Urothelium cell line (cell line): ENCODE results near the gene PKMYT1.

ENCODE experiments used
- DNase-seq: peaks from one replicate; pipeline ENCODE4 v3.0.0; 2011; ENCODE audit warnings: low spot score, mixed read lengths
- FAIRE-seq: peaks from 2 replicates; lab custom pipeline; 2011; peaks lifted over from hg19 to GRCh38; lab: Jason Lieb, UNC

The PKMYT1 gene

DNA sequence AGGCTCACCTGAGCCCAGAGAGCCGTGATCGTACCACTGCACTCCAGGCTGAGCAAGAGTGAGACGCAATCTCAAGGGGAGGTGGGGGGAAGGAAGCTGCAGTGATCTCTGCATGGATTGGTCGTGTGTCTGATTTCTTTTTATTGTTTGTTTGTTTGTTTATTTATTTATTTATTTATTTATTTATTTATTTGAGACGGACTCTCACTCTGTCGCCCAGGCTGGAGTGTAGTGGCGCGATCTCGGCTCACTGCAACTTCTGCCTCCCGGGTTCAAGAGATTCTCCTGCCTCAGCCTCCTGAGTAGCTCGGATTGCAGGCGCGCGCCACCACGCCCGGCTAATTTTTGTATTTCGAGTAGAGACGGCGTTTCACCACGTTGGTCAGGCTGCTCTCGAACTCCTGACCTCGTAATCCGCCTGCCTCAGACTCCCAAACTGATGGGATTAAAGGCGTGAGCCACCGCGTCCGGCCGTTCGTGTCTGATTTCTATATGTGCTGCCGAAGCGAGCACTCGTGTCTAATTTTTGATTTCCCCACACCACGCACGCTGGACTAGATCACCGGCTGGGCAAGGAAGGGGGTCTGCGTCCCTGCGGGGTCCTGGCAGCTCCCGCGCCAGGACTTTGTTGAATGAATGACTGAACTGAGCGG is 39.5 kb upstream of the PKMYT1 start:
- FAIRE-seq (no peak), DNase-seq (no peak)

DNA sequence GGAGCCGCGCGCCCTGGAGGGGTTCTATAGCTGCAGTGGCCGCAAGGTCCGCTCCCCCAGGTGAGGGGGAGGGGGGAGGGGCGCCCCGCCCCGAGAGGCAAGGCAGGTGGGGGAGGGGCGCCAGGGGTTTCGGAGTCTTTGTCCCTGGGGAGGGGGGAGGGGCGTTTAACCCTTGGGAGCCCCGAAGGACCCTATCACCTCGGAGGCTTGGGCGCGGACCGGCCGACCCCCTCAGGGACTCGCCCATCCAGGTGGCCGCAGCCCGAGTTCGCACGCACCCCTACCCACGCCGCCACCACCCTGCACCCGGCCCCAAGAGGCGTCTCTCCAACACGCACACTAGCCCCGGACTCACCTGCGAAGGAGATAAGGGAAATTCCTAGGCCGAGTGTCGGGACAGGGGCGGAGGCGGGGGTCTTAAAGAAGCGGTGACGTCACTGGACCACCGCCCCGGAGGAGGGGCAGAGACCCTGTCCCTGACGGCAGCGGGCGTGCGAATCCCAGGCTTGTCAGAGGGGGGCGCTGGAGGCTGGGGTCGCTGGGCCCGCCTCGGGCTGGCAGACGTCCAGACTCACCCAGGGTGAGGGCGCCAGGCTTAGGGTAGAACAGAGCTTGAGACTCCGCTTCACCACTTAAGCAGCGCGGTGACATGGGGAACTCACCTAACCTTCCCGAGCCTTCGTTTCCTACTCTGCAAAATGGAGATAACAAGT is 37.7 kb upstream of the PKMYT1 start, which contains the start of gene CLDN6:
Gene CLDN6 (minus strand): TSS at position 390 of the 713 bp plus-strand sequence. CDS start 2,162 bp downstream, outside the sequence.
- DNase-seq (no peak), FAIRE-seq (no peak)

DNA sequence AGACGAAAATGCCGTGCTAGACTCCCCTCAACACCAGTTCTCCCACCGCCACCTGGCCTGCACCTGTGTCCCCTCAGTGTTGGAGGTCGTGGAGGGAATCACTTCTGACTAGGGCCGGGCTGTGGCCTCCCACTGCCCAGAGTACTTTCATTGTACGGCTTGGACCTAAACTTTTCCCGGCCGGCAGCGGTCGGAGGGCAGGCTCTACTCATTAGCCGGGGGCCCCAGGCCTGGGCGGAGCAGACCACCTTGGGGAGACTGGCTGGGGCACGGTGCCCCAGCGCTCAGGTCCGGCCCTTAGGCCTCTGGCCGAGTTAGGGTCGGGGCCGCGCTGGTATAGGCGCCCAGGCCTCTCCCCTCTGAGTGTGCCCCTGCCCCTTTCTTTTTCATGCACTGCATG is 37.1 kb upstream of the PKMYT1 start:
- DNase-seq (no peak), FAIRE-seq (no peak)

DNA sequence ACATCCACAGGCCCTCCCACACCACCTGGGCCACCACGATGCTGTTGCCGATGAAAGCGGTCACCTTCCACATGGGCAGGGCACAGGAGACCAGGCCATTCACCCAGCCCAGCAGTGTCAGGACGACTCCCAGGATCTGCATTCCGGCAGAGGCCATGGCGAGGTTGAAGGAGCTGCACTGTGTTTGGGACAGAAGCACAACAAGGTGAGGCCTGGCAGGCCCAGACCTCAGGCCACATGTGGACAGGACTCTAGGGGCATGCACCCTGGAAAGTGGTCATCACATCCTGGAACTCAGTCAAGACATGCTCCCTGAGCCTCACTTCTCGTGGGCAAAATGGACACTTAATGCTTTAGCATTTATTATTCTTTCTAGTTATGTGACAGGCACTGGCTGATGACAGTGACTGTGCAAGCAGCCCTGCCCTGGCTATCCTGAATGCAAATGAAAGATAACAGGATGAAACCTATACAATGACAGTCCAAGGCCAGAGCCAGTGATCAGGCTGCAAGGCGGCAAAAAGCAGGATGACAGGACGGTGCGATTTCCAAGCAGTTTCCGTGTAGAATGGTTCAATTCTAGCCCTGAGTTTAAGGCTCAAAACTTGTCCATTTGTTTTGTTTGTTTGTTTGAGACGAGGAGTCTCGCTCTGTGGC is 35.7 kb upstream of the PKMYT1 start:
- FAIRE-seq, result no peak
- DNase-seq, result no peak

DNA sequence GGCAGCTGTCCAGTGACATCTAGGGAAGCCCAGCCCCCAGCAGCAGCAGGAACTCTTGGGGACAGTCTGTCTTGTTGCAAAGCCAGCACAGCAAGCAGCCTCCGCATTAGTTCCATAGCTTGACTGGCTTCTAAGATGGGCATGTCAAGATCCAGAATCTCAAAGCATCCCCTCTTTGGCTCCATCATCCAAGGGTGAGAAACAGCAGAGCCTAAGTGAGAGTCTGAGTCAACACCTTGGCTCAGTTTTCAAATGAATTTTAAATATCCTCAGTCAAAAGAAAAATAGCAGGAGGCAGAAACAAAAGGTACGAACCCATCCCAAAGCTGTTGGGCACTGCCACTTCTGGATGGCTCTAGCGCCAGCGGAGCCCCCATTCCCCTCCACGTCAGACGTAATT is 34.7 kb upstream of the PKMYT1 start:
- no peak for FAIRE-seq
- DNase-seq, result no peak

DNA sequence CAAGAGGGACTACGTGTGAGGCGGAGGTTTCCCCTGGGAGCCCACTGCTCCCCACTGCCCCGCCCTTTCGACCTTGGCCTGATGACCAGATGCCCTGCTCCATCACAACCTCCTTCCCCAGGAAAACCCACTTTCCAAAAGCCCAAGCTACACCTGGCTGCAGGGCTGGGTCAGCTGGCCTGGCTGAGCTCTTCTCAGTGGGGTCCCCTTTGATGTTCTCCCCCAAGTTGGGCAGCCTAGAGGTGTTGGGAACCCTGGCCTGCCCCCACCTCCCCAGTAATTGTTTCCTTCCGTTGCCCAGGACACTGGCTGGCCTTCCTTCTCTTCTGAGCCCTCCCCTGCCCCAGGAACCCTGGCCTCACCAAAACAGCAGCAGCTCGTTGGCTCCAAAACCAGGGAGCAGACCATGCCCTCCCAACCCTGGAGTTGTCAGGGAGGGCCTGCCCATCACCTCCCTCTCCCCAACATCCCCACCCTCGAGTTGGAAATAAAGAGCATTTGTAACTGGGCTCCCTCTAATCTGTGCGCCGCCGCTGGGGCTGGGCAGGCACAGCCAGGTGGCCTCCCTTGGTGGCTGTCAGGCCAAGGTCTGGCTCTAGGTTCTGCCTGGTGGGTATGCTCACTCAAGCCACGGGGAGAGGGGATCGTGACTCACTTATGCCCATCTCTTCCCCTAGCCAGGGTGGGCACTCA is 33.9 kb upstream of the PKMYT1 start:
- no peak for FAIRE-seq
- no peak for DNase-seq

DNA sequence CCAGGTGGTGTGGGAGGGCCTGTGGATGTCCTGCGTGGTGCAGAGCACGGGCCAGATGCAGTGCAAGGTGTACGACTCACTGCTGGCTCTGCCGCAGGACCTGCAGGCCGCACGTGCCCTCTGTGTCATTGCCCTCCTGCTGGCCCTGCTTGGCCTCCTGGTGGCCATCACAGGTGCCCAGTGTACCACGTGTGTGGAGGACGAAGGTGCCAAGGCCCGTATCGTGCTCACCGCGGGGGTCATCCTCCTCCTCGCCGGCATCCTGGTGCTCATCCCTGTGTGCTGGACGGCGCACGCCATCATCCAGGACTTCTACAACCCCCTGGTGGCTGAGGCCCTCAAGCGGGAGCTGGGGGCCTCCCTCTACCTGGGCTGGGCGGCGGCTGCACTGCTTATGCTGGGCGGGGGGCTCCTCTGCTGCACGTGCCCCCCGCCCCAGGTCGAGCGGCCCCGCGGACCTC is 33.3 kb upstream of the PKMYT1 start:
- DNase-seq, result no peak
- FAIRE-seq, result no peak

DNA sequence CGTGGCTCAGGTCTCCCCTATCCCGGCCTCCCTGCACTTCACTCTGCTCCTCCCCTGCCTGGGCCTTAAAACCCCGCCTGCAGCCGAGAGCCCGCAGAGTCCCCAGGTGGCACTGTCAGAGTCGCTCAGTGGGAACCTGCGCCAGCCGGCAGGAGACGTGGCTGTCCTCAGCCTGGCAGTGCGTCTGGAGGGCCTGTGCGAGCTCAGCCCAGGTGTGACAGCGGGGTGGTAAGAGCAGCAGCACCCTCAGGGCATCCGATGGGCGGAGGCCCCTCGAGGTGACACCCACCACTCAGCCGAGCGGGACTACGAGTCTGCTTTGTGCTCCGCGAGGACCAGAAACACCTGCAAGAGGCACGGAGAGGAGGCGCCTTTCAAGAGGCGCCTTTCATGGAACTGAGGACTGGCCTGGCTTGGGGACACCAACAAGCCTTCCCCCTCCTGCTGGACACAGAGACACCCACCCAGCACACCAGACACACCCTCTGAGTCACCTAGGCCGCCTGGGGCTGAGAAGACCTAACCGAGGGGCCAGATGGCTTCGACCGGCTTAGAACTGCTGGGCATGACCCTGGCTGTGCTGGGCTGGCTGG is 32.7 kb upstream of the PKMYT1 start, which contains the start of gene CLDN9:
Gene CLDN9 (plus strand): TSS at position 96 of the 593 bp plus-strand sequence. CDS start 440 bp downstream, at position 536.
- FAIRE-seq, result no peak
- no peak for DNase-seq

DNA sequence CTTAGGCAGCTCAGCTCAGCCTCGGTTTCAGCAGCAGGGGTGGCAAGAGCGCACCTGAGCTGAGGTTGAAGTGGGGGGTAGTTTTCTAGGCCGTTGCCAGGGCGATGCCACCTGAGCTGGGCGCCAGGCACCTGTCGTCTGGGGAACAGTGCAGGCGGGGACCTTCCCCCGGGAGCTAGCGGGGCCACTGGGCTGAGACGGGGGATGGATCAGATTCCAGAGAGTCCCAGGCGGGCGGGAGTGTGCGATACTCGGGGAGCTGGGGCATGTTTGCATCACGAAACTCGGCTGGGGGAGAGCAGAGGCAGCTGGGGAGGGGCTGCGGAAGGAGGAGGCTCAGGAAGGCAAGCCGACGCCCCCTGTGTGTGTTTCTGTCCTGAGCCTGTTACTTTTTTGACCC is 32.0 kb upstream of the PKMYT1 start:
- DNase-seq (no peak), FAIRE-seq (no peak)

DNA sequence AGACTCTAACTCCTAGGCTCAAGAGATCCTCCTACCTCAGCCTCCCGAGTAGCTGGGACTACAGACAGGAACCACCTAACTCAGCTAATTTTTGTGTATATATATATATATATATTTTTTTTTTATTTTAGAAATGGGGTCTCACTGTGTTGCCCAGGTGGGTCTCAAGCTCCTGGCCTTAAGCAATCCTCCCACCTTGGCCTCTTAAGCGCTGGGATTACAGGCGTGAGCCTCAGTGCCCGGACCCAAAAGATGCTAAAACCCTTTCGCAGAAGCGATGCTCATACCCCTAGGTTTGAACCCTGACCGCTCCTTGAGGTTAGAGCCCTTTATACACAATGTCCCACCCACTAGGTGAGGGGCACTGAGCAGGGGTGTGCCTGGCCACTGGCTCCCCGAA is 30.3 kb upstream of the PKMYT1 start:
- DNase-seq (no peak), FAIRE-seq (no peak)

DNA sequence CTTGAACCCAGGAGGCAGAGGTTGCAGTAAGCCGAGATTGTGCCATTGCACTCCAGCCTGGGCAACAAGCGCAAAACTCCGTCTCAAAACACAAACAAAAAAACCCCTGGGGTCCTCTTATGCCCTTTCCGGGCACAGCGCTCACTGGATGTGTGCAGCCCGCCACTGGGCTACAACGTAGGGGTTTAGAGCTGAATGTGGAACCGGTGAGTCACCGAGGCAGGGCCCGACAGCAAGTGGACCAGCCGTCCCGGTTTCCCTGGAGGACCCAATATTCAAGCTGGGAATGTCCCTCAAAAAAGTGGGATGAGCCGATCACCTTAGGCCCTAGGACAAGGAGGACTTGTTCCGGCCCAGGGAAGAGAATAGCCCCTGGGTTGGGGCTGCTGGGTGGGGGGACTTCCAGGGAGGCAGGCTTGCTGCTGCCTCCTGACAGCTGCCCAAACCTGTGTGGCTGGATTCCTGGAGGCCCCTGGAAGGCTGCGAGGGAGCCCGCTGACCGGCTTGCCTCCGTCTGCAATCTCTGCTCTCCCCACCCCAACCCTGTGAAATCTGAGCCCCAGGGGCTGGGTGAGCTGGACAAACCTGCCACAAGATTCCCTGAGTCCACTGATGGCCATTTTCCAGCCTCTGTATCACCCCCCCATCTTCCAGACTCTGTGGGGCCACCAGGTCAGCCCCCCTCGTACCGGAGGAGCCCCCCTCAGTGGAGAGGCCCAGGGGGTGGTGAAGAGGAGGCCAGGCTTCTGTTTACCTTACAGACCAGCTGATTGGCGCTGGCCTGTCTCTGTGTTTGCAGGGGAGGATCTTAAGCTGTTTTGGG is 29.5 kb upstream of the PKMYT1 start:
- DNase-seq (no peak), FAIRE-seq (no peak)

DNA sequence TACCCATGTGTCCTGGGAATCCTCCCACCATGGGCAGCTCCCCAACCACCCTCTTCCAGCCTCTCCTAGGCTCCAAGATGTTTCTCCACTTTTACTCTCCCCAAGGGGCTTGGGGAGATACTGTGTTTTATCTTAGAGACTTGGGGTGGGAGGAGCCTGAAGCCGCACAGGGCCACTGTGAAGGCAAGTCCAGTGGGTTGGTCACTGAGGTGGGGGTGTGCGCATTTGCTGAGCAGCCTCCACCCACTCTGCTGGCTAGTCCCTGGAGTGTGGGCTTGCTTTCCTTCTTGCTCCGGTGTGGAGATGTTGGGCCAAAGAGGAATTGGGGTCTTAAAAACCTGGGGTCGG is 28.4 kb upstream of the PKMYT1 start:
- no peak for DNase-seq
- FAIRE-seq, result no peak

DNA sequence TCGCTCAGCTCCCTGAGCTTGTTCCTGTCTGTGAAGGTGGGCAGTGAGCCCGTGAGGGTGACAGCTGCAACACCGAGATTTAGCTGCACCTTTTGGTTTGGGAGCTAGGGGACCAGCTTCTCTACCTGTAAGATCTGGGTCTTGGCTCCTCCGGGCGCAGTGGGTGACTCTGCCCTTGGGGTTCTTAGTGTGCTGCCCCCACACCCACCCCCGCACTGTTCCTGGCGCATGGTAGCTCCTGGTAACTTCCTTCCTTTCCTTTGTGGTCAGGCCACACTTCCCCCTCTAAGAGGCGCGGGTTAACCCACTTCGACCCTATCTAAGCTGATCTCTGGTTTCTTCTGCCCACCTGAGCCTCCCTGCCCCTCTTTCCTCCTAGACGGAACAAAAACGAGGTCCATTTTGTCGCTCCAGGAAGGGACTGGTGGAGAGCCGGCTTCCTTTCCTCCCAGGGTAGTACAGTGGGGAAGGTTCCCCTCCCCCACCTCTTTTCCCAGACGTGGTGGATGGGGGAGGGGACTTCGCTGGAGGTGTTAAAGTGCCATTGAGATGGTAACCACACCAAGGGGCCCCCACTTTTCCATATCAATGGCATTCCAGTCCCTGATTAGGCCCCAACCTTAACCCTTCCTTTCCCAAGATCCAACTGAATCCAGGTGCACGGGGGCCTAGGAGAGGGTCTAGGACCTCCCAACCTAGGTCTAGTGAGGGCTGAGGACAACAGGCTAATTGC is 27.9 kb upstream of the PKMYT1 start:
- DNase-seq (no peak), FAIRE-seq (no peak)

DNA sequence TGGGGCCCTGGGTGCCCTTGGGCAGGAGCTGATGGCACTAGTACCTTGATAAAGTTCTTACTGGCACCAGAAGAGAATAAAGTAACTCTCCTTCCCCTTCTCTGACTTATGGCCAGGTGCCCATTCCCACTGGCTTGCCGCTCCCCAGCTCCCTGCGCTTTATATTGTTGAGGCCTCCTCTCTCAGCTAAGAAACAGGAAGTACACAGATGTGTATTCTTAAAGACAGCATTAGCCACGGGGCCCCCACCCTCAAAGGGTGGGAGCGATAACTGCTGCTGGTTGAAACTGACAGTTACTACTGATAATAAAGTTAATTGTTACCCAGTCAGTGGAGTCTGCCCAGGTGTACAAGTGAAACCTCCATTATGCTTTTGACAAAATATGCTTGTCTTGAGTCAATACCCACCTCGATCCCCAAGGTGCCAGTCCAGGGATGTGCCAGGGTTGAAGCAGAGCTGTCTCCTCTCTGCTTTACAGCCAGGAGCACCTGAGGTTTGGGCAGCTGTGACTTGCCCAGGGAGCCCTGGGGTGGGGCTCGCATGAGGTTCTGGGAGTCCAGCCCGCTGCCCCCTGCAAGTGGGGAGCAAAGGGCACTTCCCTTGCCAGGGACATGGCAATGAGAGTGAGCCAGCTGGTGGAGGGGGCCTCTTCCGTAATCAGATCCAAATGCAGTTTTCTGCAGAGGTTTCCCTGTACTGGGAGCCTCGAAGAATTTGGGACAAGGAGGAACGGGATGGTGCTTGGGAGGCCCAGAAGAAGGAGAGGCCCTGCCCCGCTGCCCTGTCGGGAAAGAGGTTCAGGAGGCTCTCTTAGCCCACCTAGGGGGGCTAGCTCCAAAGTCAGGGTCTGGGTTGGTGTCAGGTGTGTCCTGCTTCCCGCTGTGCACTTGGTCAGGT is 27.1 kb upstream of the PKMYT1 start:
- DNase-seq, result no peak
- FAIRE-seq, result no peak

DNA sequence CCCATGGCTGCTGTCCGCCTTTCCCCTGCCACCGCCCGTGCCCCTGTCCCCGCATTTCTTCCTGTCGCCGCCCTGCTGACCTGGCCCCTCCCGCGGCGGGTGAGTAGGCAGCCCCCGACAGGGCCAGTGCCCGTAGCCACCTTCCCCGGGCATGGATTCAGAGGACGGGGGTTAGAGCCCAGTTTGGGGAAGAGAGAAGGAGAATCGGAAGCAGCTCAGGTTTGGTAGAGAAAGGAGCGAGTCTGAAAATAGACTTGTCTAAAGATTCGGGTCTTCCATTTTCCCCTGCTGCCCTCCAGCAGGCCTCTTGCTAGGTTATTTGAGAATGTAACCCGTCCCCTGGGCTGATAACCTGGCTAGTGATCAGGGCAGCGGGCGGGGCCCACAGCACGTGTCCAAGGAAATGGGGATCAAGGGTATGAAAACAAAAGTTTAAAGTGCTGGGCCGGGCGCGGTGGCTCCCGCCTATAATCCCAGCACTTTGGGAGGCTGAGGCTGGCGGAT is 24.6 kb upstream of the PKMYT1 start:
- DNase-seq (no peak), FAIRE-seq (no peak)

DNA sequence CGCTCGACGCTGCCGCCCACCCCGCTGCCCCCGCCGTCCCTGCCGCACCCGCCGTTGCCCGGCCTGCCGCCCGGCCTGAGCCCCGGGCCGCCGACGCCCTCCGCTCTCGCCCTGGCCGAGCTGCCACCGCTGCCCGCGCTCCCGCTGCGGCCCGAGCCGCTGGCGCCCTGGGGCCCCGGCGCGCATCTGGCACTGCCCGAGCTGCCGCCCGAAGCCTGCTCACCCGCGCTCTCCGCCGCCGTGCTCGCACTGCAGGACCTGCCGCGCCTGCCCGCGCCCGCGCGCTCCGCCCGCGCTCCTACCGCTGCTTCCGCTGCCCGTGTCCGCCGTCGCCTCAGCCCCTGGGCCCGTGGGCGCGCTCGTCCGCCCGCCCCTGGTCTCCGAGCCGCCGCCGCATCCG is 24.1 kb upstream of the PKMYT1 start:
- FAIRE-seq (no peak), DNase-seq (no peak)

DNA sequence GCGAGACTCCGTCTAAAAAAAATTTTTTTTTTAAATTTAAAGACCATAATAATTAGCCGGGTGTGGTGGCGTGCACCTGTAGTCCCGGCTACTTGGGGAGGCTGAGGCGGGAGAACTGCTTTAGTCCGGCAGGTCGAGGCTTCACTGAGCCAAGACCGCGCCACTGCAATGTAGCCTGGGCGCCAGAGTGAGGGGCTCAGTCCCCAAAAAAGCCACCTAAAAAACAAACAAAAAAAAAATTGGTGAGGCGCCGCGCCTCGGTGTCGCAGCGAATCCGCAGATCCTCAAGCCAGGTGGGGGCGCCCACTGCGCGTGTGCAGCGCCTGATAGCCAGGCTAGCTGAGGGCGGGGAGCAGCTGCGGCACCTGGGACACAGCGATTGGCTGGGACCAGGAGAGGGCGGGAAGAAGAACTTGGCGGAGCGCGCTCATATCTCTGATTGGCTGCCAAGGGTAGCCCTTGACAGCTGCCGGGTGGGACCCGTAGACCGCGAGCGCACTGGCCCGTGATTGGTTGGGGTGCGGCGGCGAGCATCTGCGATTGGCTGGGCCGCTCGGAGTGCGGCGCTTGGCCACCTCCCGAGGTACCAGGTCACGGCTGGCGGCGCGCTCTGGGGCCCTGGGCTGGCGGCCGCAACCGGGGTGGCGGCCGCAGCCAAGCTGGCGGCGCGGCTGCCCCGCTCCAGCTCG is 23.5 kb upstream of the PKMYT1 start:
- DNase-seq (peak; percentile 99), FAIRE-seq (peak; percentile 97)

DNA sequence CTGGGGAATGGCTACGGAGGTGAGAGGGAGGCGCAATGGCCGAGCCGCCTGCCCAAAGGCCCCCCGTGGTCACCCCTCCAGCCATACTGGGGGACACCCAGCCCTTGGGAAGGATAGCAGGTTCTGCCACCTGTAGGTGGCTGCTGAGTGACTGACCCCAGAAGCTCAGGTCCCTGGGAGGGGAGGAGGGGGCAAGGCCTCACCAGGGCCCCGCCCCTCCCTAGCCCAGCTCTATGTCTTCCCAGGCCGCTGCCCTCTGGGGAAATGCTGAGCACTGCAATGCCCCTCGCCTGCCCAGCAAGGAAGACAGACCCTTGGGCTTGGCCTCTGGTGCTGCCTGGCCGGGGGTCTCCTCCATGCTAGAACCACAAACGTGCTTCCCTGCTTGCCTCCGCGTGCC is 21.1 kb upstream of the PKMYT1 start:
- DNase-seq (no peak), FAIRE-seq (no peak)
